Measurements from ENCODE around the gene ADGRL3.
A peak's percentile ranks its signal among the peaks of the same experiment; 100 is the strongest.

DNA sequence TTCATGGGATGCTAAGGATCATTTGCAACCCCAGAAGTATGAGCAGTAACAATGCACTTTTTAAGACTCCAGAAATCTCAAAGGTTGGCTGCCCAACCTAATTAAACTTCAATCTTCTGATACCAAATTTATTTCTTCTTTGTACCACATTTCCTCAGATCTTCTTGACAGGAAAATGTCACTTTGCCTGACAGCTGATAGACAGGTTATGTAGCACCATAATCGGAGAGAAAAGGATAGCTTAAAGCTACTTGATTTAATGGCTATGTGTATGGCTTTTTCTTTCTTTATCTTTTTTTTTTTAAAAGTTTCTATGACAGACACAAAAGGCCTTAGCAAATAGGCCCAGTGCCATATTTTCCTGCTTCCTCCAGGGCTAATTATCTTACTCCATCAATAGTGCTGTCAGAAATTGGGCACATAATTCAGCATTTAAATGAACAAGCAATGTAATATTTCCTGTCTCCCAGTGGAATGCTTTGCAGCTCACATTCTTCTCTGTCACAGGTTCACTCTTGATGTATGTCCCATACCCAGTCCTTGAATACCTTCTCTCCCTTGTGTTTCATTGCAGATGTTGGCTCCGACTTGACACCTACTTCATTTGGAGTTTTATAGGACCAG, 795.7 kb downstream of the ADGRL3 start:
- TF ChIP-seq PATZ1 (CRISPR knock-in tag; IDR thresholded peaks at IDR 0.05; ENCODE audit: borderline replicate concordance) (0 out of 2 replicates have a peak, but pooled peaks have one; percentile 24), ZNF565 (CRISPR knock-in tag; conservative IDR thresholded peaks at IDR 0.05; ENCODE audit: low read depth) (no peak), ZNF70 (CRISPR knock-in tag; IDR thresholded peaks at IDR 0.05) (no peak), BACH2 (CRISPR knock-in tag; IDR thresholded peaks at IDR 0.05; ENCODE audit: borderline replicate concordance) (no peak)
